Measurements from ENCODE around the gene SMIM41. TPM values are rescaled to one million over a fixed set of nuclear protein-coding genes. Genes with fewer than 3 reads are reported as not detected.

Gene SMIM41
- polyA plus RNA-seq, 1 donor from 2014 or later, result not detected

DNA sequence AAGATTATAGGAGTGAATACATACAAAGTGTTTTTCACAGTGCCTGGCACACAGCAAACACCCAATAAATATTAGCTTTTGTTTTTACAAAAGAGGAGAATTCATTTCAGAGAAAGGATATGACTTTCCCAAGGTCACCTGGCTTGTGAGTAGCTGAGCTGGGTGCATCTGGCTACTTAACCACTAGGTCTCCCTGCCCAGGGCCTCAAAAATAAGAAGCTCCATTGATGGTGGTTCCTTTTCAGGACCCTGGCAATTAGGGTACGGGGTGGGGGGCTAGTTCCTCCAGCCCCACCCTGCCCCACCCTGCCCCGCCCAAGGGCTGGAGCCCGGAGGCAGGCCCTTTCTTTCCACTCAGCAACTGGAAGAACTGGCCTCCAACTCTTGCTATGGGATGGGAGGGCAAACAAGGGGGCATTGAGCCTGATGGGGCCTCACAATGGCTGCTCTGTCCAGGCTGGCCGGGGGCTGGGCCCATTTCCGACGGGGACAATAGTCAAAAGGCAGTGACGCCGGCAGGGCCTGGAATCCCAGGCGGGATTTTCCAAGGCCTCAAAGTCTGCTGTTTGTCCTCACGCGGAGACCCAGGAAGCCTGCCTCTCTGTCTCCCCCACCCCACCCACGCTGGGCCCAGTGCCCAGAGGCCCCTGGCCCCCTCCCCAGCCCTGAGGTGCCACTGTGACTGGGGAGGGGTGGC, 17.9 kb upstream of the SMIM41 start:
- Histone ChIP-seq H3K79me2 (replicated peaks; ENCODE audit: insufficient read depth, low read length) (no peaks in the 10 kb centered on the region), H3K27me3 (ENCODE audit: insufficient read depth, low read depth, low read length) (no peaks in the 10 kb centered on the region), H3K9ac (ENCODE audit: low read length) (no peak overlapping the region), H3K27ac (ENCODE audit: low read length) (no peak overlapping the region), H3K9me3 (ENCODE audit: low read length) (no peaks in the 10 kb centered on the region), H2AFZ (ENCODE audit: low read depth, low read length) (no peak overlapping the region), H3K4me2 (ENCODE audit: low read length) (no peak overlapping the region), H3F3A (ENCODE audit: insufficient read depth, low read length, poor library complexity, severe bottlenecking) (no peaks in the 10 kb centered on the region), H4K20me1 (ENCODE audit: insufficient read depth) (no peaks in the 10 kb centered on the region), H3K36me3 (ENCODE audit: insufficient read depth, low read length) (no peaks in the 10 kb centered on the region), H3K4me3 (ENCODE audit: low read length) (no peak overlapping the region), H3K9me2 (ENCODE audit: insufficient read depth, low read length) (no peaks in the 10 kb centered on the region)
- TF ChIP-seq EP300 (conservative IDR thresholded peaks at IDR 0.05; ENCODE audit: poor library complexity, severe bottlenecking), result no peak
- TF ChIP-seq, protein P1, sequence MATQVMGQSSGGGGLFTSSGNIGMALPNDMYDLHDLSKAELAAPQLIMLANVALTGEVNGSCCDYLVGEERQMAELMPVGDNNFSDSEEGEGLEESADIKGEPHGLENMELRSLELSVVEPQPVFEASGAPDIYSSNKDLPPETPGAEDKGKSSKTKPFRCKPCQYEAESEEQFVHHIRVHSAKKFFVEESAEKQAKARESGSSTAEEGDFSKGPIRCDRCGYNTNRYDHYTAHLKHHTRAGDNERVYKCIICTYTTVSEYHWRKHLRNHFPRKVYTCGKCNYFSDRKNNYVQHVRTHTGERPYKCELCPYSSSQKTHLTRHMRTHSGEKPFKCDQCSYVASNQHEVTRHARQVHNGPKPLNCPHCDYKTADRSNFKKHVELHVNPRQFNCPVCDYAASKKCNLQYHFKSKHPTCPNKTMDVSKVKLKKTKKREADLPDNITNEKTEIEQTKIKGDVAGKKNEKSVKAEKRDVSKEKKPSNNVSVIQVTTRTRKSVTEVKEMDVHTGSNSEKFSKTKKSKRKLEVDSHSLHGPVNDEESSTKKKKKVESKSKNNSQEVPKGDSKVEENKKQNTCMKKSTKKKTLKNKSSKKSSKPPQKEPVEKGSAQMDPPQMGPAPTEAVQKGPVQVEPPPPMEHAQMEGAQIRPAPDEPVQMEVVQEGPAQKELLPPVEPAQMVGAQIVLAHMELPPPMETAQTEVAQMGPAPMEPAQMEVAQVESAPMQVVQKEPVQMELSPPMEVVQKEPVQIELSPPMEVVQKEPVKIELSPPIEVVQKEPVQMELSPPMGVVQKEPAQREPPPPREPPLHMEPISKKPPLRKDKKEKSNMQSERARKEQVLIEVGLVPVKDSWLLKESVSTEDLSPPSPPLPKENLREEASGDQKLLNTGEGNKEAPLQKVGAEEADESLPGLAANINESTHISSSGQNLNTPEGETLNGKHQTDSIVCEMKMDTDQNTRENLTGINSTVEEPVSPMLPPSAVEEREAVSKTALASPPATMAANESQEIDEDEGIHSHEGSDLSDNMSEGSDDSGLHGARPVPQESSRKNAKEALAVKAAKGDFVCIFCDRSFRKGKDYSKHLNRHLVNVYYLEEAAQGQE (IDR thresholded peaks at IDR 0.05; ENCODE audit: borderline replicate concordance), result no peak
- no peak for TF ChIP-seq EZH2 (IDR thresholded peaks at IDR 0.05; ENCODE audit: borderline replicate concordance, insufficient read depth, low read length, poor library complexity, severe bottlenecking)
- TF ChIP-seq, protein P2, sequence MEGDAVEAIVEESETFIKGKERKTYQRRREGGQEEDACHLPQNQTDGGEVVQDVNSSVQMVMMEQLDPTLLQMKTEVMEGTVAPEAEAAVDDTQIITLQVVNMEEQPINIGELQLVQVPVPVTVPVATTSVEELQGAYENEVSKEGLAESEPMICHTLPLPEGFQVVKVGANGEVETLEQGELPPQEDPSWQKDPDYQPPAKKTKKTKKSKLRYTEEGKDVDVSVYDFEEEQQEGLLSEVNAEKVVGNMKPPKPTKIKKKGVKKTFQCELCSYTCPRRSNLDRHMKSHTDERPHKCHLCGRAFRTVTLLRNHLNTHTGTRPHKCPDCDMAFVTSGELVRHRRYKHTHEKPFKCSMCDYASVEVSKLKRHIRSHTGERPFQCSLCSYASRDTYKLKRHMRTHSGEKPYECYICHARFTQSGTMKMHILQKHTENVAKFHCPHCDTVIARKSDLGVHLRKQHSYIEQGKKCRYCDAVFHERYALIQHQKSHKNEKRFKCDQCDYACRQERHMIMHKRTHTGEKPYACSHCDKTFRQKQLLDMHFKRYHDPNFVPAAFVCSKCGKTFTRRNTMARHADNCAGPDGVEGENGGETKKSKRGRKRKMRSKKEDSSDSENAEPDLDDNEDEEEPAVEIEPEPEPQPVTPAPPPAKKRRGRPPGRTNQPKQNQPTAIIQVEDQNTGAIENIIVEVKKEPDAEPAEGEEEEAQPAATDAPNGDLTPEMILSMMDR (IDR thresholded peaks at IDR 0.05; ENCODE audit: poor library complexity, severe bottlenecking), result no peak
- no peak for TF ChIP-seq RAD21 (conservative IDR thresholded peaks at IDR 0.05)
- TF ChIP-seq MXI1 (conservative IDR thresholded peaks at IDR 0.05; ENCODE audit: poor library complexity, severe bottlenecking), result no peak
- TF ChIP-seq SMC3 (conservative IDR thresholded peaks at IDR 0.05; ENCODE audit: poor library complexity), result no peak
- no peak for TF ChIP-seq TAF1 (IDR thresholded peaks at IDR 0.05; ENCODE audit: low read depth)
- no peak for TF ChIP-seq POLR2AphosphoS5 (IDR thresholded peaks at IDR 0.05)

DNA sequence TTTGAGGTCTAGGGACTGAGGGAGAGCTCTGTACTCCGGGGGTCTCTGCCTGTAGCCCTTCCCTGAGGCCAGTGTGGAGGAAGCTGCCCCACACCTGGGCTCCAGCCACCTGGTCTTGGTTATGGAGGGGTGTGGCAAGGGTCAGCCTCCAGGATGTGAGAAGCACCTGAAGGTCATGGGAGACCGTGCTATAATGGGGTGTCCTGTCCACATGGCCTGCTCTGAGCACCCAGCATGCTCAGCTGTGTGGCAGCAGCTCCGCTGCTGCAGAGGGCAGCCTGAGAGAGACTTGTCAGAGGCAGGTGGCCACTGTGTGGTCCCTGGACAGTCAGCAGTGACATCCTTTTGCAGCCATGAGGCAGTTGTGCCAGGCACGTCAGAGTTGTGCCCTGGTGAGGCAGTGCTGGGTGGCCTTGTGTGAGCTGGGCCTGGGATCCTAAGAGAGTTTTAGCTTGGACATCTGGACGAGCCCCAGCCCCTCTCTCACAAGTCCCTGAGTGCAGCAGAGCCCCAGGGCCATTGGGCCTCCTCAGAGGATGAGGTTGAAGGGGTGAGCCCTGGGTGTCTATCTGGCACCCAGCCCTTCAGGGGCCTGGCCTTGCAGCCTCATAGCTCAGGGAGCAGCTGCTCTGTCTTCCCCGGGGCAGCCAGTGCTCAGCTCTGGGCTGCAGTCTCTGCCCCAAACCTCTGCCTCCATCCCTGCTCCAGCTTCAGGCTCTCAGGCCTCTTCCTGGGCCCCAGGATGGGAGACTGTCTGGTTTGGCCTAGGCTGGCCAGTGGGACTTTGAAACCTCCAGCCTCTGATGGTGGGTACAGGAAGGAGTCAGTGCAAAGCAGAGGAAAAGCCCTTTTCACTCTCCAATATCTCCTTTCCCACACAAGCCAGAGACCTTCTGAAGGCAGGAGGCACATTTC, 17.1 kb upstream of the SMIM41 start:
- no peak overlapping the region for H2AFZ ChIP-seq (ENCODE audit: low read depth, low read length)
- H3K9me3 ChIP-seq (ENCODE audit: low read length), result no peaks in the 10 kb centered on the region

More for the DNA sequence above, 17.1 kb upstream of the SMIM41 start:
- H3K9me2 ChIP-seq (ENCODE audit: insufficient read depth, low read length), result no peaks in the 10 kb centered on the region
- H4K20me1 ChIP-seq (ENCODE audit: insufficient read depth), result no peaks in the 10 kb centered on the region
- no peaks in the 10 kb centered on the region for H3K79me2 ChIP-seq (replicated peaks; ENCODE audit: insufficient read depth, low read length)
- TF ChIP-seq POLR2AphosphoS5 (IDR thresholded peaks at IDR 0.05) (no peak), EP300 (conservative IDR thresholded peaks at IDR 0.05; ENCODE audit: poor library complexity, severe bottlenecking) (no peak), SMC3 (conservative IDR thresholded peaks at IDR 0.05; ENCODE audit: poor library complexity) (no peak), MXI1 (conservative IDR thresholded peaks at IDR 0.05; ENCODE audit: poor library complexity, severe bottlenecking) (no peak), EZH2 (IDR thresholded peaks at IDR 0.05; ENCODE audit: borderline replicate concordance, insufficient read depth, low read length, poor library complexity, severe bottlenecking) (no peak)
- no peaks in the 10 kb centered on the region for H3F3A ChIP-seq (ENCODE audit: insufficient read depth, low read length, poor library complexity, severe bottlenecking)
- no peak overlapping the region for H3K4me3 ChIP-seq (ENCODE audit: low read length)
- no peak overlapping the region for H3K27ac ChIP-seq (ENCODE audit: low read length)
- H3K9ac ChIP-seq (ENCODE audit: low read length), result no peak overlapping the region
- H3K36me3 ChIP-seq (ENCODE audit: insufficient read depth, low read length), result no peaks in the 10 kb centered on the region
- no peak overlapping the region for H3K4me2 ChIP-seq (ENCODE audit: low read length)
- no peaks in the 10 kb centered on the region for H3K27me3 ChIP-seq (ENCODE audit: insufficient read depth, low read depth, low read length)
